GM18868 (cell line): ENCODE measurements around the gene RFC4.

ENCODE experiments used
- ATAC-seq: cut with Tn5 transposase; IDR thresholded peaks from one replicate; pipeline ENCODE4 v1.9.1; 2021; ENCODE audit warnings: mild to moderate bottlenecking, moderate library complexity; ENCODE audit not compliant: unreplicated experiment

The RFC4 gene

GRCh38 chr3:186787642-186788481 lies 18.4 kb downstream of the RFC4 start:
- no peak for ATAC-seq

- ATAC-seq = no peak
Observed at GRCh38 chr3:186786922-186787321, 19.4 kb downstream of the RFC4 start.

GRCh38 chr3:186785495-186786018 lies 20.7 kb downstream of the RFC4 start:
- no peak for ATAC-seq

- ATAC-seq = no peak
Observed at GRCh38 chr3:186784820-186785494, 21.3 kb downstream of the RFC4 start.

GRCh38 chr3:186783731-186784515 lies 22.4 kb downstream of the RFC4 start:
- peak; percentile 76 for ATAC-seq

- peak; percentile 66 for ATAC-seq
Observed at GRCh38 chr3:186783058-186783730, 23.1 kb downstream of the RFC4 start, which contains the start of gene EIF4A2. TSS of gene EIF4A2 (plus strand) at chr3:186783577. CDS start at chr3:186783611, 34 bp downstream.

- peak; percentile 12 for ATAC-seq
Observed at GRCh38 chr3:186782542-186783057, 23.7 kb downstream of the RFC4 start.

- no peak for ATAC-seq
Observed at GRCh38 chr3:186779204-186779603, 27.1 kb downstream of the RFC4 start.

- no peak for ATAC-seq
Observed at GRCh38 chr3:186775999-186776398, 30.3 kb downstream of the RFC4 start.

GRCh38 chr3:186772701-186773417 lies 33.4 kb downstream of the RFC4 start:
- peak; percentile 87 for ATAC-seq

GRCh38 chr3:186772281-186772694 lies 34.0 kb downstream of the RFC4 start:
- peak; percentile 28 for ATAC-seq

GRCh38 chr3:186760897-186761447 lies 45.3 kb downstream of the RFC4 start:
- ATAC-seq = no peak

- no peak for ATAC-seq
Observed at GRCh38 chr3:186760141-186760833, 46.0 kb downstream of the RFC4 start.

- ATAC-seq = no peak
Observed at GRCh38 chr3:186759231-186759930, 46.9 kb downstream of the RFC4 start.

- ATAC-seq = no peak
Observed at GRCh38 chr3:186757686-186758220, 48.5 kb downstream of the RFC4 start.

GRCh38 chr3:186757214-186757613 lies 49.1 kb downstream of the RFC4 start:
- ATAC-seq = no peak

- no peak for ATAC-seq
Observed at GRCh38 chr3:186754871-186755270, 51.4 kb downstream of the RFC4 start.

GRCh38 chr3:186754006-186754405 lies 52.3 kb downstream of the RFC4 start:
- no peak for ATAC-seq
